CD4-positive, CD25-positive, alpha-beta regulatory T cell (primary cell): ENCODE results near the gene HINFP. TPM values are rescaled to one million over a fixed set of nuclear protein-coding genes. Genes with fewer than 3 reads are reported as not detected.
"Not testable (repeated sequence)": the region's sequence is repeated elsewhere in the genome, so short reads cannot be mapped to it uniquely, and the experiment has no call there.

Experiments used
- ATAC-seq, 2 donors: fragments of 150-1000 bp; cut with Tn5 transposase; one replicate each; pipeline ENCODE4 v1.10.0; 2021; ENCODE audit warnings: low read depth in 2 of 2, moderate number of reproducible peaks in 2 of 2, moderate library complexity in 1 of 2
- DNase-seq, 3 donors: peaks; one replicate each; pipeline versions ENCODE4 v3.0.0 to v3.0.0-alpha.2; 2012 to 2022; ENCODE audit warnings: mixed read lengths in 1 of 3
- H3K27ac ChIP-seq: one replicate; pipeline ENCODE4 v1.7.0; 2013; ENCODE audit warnings: mild to moderate bottlenecking, low read length; ENCODE audit not compliant: insufficient read depth, poor library complexity, severe bottlenecking
- H3K27me3 ChIP-seq: one replicate; pipeline ENCODE4 v1.7.0; 2013; ENCODE audit warnings: low read length; ENCODE audit not compliant: control insufficient read depth, insufficient read depth
- H3K36me3 ChIP-seq: one replicate; pipeline ENCODE4 v1.7.0; 2013; ENCODE audit warnings: mild to moderate bottlenecking, low read length, moderate library complexity; ENCODE audit not compliant: control insufficient read depth, insufficient read depth
- H3K4me1 ChIP-seq: 2 replicates; pipeline ENCODE4 v1.7.0; 2013; ENCODE audit warnings: mild to moderate bottlenecking, low read length; ENCODE audit not compliant: insufficient read depth, control insufficient read depth, poor library complexity, severe bottlenecking
- H3K4me3 ChIP-seq: one replicate; pipeline ENCODE4 v1.7.0; 2013; ENCODE audit warnings: low read depth, mild to moderate bottlenecking, low read length, moderate library complexity
- H3K9me3 ChIP-seq, 2 experiments: 1 replicate in 1 of 2; 2 replicates in 1 of 2; pipeline ENCODE4 v1.7.0; 2013; ENCODE audit warnings: low read length in 2 of 2, mild to moderate bottlenecking in 1 of 2, moderate library complexity in 1 of 2; ENCODE audit not compliant: control insufficient read depth in 2 of 2
- H3K27ac Mint-ChIP-seq, 3 donors: one replicate each; pipeline ENCODE4 v1.8.0; 2020 to 2022; ENCODE audit warnings: mild to moderate bottlenecking in 3 of 3, mixed read lengths in 3 of 3, moderate library complexity in 2 of 3
- H3K27me3 Mint-ChIP-seq: one replicate; pipeline ENCODE4 v1.8.0; 2022; ENCODE audit warnings: mild to moderate bottlenecking, mixed read lengths
- H3K36me3 Mint-ChIP-seq: one replicate; pipeline ENCODE4 v1.8.0; 2020; ENCODE audit warnings: mixed read lengths
- H3K4me1 Mint-ChIP-seq, 4 donors: one replicate each; pipeline ENCODE4 v1.8.0; 2020 to 2022; ENCODE audit warnings: mixed read lengths in 4 of 4, mild to moderate bottlenecking in 1 of 4
- H3K4me3 Mint-ChIP-seq, 4 donors: one replicate each; pipeline ENCODE4 v1.8.0; 2020 to 2022; ENCODE audit warnings: mild to moderate bottlenecking in 4 of 4, mixed read lengths in 4 of 4, moderate library complexity in 3 of 4
- H3K9me3 Mint-ChIP-seq, 7 donors: one replicate each; pipeline ENCODE4 v1.8.0; 2020 to 2022; ENCODE audit warnings: mixed read lengths in 7 of 7, mild to moderate bottlenecking in 3 of 7, moderate library complexity in 2 of 7
- polyA plus RNA-seq, 4 donors: library from polyadenylated mRNA; unstranded; fragments of 300-500 nt; fragmentation: Illumina TruSeq; gene quantifications; one replicate each; pipeline ENCODE4 v1.2.3, GENCODE V29; 2021
- total RNA-seq: library from RNA; stranded (reverse); gene quantifications from one replicate; pipeline ENCODE4 v1.2.3, GENCODE V29; 2022

The HINFP gene
- total and polyA plus RNA-seq, 5 donors from 2014 or later, result 10.0 to 24.4 (median 16.2) TPM

DNA sequence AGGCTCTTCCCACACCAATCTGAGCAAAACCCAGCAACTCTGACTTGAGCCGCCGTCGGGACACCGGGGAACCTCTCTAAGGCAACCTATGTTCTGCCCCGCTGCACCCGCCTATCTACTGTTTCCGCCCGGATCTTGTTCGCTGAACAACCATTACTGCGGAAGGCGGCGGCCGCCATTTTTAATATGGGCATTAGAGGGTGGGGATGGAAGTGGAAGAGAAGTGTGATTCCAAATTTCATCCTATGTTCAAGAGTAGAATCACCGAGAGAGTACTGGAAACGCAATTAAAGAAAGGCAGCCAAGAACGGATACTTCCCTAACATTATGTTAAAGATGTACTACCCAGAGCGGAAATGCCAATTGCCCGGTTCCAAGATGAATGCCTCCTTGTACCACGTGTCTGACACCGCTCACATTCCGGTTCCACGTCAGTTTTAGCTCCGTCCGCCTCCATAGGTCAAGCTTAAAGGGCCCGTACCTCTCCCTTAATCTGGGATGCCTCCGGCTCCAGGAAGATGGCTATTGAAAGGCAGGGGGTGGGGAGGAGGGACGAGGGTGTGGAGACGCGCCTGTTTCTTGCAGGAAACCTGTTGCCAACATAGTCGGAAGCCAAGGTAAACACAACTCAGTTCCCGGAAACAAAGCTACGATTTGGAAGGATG lies 19.5 kb upstream of the HINFP start, which contains the start of gene DPAGT1:
Gene DPAGT1, minus strand, starts transcription at position 95 of the 665 bp plus-strand sequence. CDS start 198 bp downstream, outside the sequence.
- peak within 1 kb of the TSS; percentile 94 for H3K27ac ChIP-seq
- Mint-ChIP-seq H3K27me3 (no peaks in the 10 kb centered on the region), H3K4me3 (peak within 1 kb of the TSS; percentile 87 to 98 (median 96)), H3K27ac (peak within 1 kb of the TSS; percentile 98 to 99 (median 99)), H3K9me3 (no peaks in the 10 kb centered on the region), H3K36me3 (peaks cover 23% of the 10 kb centered on the region), H3K4me1 (peaks cover 12 to 64% (median 33%) of the 10 kb centered on the region in 4 donors)
- H3K27me3 ChIP-seq, result no peaks in the 10 kb centered on the region
- H3K36me3 ChIP-seq, result peaks cover 11% of the 10 kb centered on the region
- H3K4me1 ChIP-seq, result peaks cover 34% of the 10 kb centered on the region
- H3K9me3 ChIP-seq, result no peaks in the 10 kb centered on the region
- DNase-seq (peak; percentile 76 to 95 (median 90)), ATAC-seq (peak; percentile 90 to 91)
- peak within 1 kb of the TSS; percentile 96 for H3K4me3 ChIP-seq

DNA sequence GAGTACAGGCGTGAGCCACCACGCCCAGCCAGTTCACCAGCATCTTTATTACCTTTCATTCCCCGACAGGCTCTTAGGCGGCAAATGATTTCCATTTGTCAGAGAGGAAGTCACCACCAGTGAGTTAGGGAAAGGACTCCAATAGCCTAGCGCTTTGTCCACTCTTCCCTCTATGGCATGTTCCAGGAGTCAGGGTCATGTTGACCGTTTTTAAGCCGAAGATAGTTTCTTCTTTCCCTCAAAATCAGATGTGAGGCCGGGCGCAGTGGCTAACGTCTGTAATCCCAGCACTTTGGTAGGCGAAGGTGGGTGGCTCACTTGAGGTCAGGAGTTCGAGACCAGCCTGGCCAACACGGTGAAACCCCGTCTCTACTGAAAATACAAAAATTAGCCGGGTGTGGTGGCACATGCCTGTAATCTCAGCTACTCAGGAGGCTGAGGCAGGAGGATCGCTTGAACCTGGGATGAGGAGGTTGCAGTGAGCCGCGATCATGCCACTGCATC lies 18.2 kb upstream of the HINFP start:
- not testable (repeated sequence) for H3K9me3 Mint-ChIP-seq, H3K27me3 ChIP-seq, ATAC-seq, H3K36me3 ChIP-seq, DNase-seq, H3K9me3 ChIP-seq, H3K27me3 Mint-ChIP-seq, H3K27ac ChIP-seq
- Mint-ChIP-seq H3K27ac (peak overlapping the region; percentile 48 to 98 (median 87)), H3K4me1 (peaks cover 12 to 63% (median 35%) of the 10 kb centered on the region in 4 donors), H3K36me3 (peaks cover 15% of the 10 kb centered on the region), H3K4me3 (peak overlapping the region; percentile 96 to 99 (median 98))
- Histone ChIP-seq H3K4me3 (peak overlapping the region; percentile 96), H3K4me1 (peaks cover 40% of the 10 kb centered on the region)

DNA sequence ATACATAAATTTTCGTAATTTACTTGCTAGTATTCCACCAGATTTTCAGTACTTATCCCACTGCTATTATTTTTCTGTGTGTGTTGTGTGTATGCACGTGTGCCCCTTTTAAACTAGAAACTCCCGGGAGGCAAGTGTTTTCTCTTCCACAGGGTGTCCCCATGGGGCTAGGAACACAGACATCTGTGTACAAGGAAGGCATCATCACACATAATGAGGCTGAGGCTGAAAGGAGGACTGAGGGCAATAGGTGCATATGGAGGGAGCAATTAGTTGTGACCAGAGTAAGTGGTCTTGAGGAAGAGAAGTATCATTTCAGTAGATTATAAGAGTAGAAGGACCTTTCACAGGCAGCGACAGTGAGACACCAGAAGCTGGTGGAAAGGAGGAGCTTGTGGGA lies 17.6 kb upstream of the HINFP start:
- H3K9me3 Mint-ChIP-seq, result no peaks in the 10 kb centered on the region
- H3K27me3 ChIP-seq, result no peaks in the 10 kb centered on the region
- peak overlapping the region; percentile 59 to 99 (median 83) for H3K4me3 Mint-ChIP-seq
- H3K9me3 ChIP-seq, result no peaks in the 10 kb centered on the region
- H3K36me3 ChIP-seq, result no peaks in the 10 kb centered on the region
- H3K36me3 Mint-ChIP-seq, result peaks cover 10% of the 10 kb centered on the region
- no peak for ATAC-seq
- peaks cover 45% of the 10 kb centered on the region for H3K4me1 ChIP-seq
- H3K27me3 Mint-ChIP-seq, result no peaks in the 10 kb centered on the region
- H3K27ac ChIP-seq, result no peak overlapping the region
- H3K4me1 Mint-ChIP-seq, result peaks cover 12 to 63% (median 39%) of the 10 kb centered on the region in 4 donors
- no peak overlapping the region for H3K4me3 ChIP-seq
- DNase-seq, result no peak
- H3K27ac Mint-ChIP-seq, result peak overlapping the region; percentile 66 to 98 (median 79)

DNA sequence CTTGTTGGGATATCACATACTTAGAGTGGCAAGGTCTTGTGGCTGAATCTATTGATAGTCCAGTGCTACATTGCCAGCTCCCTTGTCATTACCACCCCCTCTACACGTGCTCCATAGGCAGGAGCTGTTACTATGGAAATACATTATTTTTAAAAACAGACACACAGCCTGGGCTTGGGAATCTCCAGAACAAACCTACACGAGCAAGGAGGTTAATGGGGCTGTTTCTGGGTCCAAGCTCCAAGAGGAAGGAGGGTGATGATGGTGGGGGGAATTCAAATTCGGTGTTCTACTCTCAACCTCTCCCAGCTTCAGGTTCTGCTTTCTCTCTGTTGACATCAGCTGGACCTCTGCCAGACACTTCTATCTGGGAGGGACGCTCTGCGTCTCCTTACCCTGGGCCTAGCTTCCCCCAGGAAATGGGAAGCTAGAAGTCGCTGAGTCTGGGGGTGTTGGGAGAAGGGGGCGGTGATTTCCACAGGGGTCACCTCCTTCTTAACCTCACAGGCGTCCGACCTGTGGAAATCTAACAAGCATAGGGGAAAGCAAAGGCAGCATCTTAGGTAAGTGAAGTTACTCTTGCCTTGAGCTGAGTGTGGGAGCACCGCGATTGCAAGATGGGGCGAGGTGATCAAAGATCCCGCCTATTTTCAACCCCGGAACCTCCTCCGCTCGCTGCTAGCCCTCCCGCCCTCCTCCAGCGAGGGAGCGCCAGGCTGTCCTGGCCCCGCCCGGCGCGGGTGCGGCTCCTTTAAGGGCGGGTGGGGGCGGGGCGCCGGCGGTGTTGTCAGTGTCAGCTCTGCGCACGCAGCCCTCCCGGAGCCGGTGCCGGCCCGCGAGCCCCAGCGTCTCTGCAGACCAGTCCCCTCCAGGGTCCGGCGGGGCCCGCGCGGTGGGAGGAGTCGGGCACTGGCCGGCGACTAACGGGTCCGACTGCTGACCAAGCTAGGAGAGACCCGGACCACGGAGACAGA lies 14.5 kb upstream of the HINFP start, which contains the start of gene C2CD2L:
Gene C2CD2L, plus strand, starts transcription at position 781 of the 974 bp plus-strand sequence. CDS start 398 bp downstream, outside the sequence.
- H3K4me3 ChIP-seq, result peak within 1 kb of the TSS; percentile 86
- H3K9me3 Mint-ChIP-seq, result no peaks in the 10 kb centered on the region
- peak; percentile 84 to 96 (median 84) for DNase-seq
- H3K27ac ChIP-seq, result peak within 1 kb of the TSS; percentile 75
- H3K27ac Mint-ChIP-seq, result peak within 1 kb of the TSS; percentile 88 to 96 (median 95)
- no peaks in the 10 kb centered on the region for H3K27me3 Mint-ChIP-seq
- no peaks in the 10 kb centered on the region for H3K27me3 ChIP-seq
- peaks cover 15% of the 10 kb centered on the region for H3K36me3 ChIP-seq
- H3K9me3 ChIP-seq, result no peaks in the 10 kb centered on the region
- ATAC-seq, result peak; percentile 90 to 91
- peaks cover 11% of the 10 kb centered on the region for H3K36me3 Mint-ChIP-seq
- peaks cover 16 to 67% (median 40%) of the 10 kb centered on the region in 4 donors for H3K4me1 Mint-ChIP-seq
- H3K4me3 Mint-ChIP-seq, result peak within 1 kb of the TSS; percentile 93 to 99 (median 94)
- peaks cover 43% of the 10 kb centered on the region for H3K4me1 ChIP-seq

DNA sequence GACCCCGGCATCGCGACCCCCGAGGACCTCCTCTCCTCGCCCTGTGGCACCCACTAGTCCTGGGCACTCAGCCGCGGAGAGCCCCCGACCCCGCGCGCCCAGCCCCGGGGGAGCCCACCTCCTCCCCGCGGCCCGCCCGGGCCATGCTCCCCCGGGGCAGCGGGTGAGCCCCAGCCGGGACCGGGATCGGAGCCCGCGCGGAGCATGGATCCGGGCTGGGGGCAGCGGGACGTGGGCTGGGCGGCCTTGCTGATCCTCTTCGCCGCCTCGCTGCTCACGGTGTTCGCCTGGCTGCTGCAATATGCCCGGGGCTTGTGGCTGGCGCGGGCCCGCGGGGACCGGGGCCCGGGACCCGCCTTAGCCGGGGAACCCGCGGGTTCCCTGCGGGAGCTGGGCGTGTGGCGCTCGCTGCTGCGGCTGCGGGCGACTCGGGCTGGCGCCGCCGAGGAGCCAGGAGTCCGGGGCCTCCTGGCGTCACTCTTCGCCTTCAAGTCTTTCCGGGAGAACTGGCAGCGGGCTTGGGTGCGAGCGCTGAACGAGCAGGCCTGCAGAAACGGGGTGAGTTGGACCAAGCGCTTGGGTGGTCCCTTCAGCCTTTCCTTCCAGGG lies 13.7 kb upstream of the HINFP start:
- Histone ChIP-seq H3K9me3 (no peaks in the 10 kb centered on the region), H3K27ac (peak overlapping the region; percentile 75), H3K27me3 (no peaks in the 10 kb centered on the region), H3K4me3 (peak overlapping the region; percentile 86), H3K36me3 (peaks cover 23% of the 10 kb centered on the region), H3K4me1 (peaks cover 40% of the 10 kb centered on the region)
- ATAC-seq, result peak; percentile 11 to 15
- Mint-ChIP-seq H3K4me1 (peaks cover 16 to 61% (median 39%) of the 10 kb centered on the region in 4 donors), H3K27me3 (no peaks in the 10 kb centered on the region), H3K36me3 (peaks cover 13% of the 10 kb centered on the region), H3K27ac (peak overlapping the region; percentile 15 to 96 (median 80)), H3K9me3 (no peaks in the 10 kb centered on the region), H3K4me3 (peak overlapping the region; percentile 93 to 98 (median 94))
- DNase-seq, result no peak

DNA sequence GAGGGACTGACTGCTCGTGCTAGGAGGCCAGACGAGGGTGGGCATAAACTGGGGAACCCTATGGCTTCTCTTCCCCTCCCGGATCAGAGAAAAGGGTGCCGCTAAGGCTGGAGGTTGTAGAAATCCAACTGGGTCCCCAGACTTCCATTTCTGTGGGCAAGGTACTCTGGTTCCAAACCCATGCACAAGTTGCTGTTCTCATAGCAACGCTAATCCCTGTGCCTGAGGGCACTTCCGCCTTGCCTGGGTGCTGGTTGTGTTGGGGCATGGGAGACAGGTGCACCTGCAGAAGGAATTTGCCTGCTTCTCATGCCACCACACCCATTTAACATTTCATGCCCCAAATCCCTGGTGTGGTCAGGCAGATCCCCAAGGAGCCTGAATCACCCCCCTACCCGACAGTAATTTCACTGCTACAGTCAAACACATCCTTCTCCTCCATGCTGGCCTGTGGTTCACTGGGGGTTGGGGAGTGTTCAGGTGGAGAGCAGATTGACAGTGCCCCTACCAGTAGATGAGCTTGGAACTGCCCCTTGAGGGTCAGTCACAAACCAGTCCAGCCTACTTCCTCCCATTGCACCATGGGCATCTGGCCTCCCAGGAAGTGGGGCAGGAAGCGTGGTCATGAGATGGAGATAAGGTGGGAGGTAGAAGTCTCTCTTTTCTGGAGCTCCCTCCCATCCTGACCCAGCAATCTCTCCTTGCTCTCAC lies 13.1 kb upstream of the HINFP start:
- peaks cover 33% of the 10 kb centered on the region for H3K4me1 ChIP-seq
- DNase-seq, result peak in 2 of 3 donors; percentile 39 to 64
- no peaks in the 10 kb centered on the region for H3K27me3 ChIP-seq
- H3K36me3 ChIP-seq, result peaks cover 27% of the 10 kb centered on the region
- Mint-ChIP-seq H3K4me1 (peaks cover 16 to 57% (median 41%) of the 10 kb centered on the region in 4 donors), H3K36me3 (peaks cover 18% of the 10 kb centered on the region), H3K9me3 (no peaks in the 10 kb centered on the region), H3K4me3 (peak overlapping the region; percentile 93 to 98 (median 94)), H3K27ac (peak overlapping the region; percentile 15 to 96 (median 80)), H3K27me3 (no peaks in the 10 kb centered on the region)
- H3K9me3 ChIP-seq, result no peaks in the 10 kb centered on the region
- H3K27ac ChIP-seq, result peak overlapping the region; percentile 75
- ATAC-seq, result peak in 1 of 2 donors; percentile 15
- H3K4me3 ChIP-seq, result peak overlapping the region; percentile 86
